NCI-H128 (cell line): Measurements from ENCODE around the gene TNFRSF1A.

Experiments used
- DNase-seq: peaks from one replicate; lab custom pipeline; 2025; ENCODE audit not compliant: unreplicated experiment; lab: John Stamatoyannopoulos, UW

The TNFRSF1A gene

GRCh38 chr12:6374786-6375160, 32.9 kb upstream of the TNFRSF1A start:
- DNase-seq: no peak

DNA sequence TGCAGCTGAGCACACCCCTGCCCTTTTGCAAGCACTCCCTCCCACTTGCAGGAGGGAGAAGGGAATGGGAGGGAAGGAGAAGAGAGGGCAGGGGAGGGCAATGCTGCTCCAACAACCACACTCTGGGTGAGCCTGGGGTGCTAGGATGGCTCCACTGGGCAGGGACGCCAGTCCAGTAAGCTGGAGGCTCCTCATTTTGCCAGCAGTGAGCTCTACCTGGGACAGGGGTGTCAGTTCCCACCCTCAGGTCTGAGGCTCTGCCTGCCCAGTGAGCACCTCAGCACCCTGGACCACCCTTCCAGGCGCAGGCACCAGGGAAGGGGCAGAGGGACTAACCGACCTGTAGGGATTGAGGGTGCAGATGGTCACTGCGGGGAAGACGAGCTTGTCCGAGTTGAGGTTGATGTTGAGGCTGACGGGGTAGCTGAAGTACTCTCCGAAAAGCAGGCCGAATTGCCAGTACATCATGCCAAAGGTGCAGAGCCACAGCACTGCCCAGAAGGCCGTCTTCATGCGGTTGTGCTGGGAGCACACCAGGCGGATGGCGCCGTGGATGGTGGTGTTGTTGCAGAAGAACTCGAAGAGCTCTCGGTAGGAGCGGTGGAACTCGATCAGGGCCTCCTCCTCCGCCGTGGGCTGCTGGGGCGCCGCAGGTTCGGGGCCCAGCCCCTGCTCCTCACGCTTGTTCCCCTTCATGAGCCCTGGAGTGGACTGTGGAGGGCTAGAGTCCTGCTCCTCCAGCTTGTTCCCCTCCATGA, 32.3 kb upstream of the TNFRSF1A start:
- no peak for DNase-seq

GRCh38 chr12:6373022-6373787, 31.3 kb upstream of the TNFRSF1A start:
- peak; percentile 76 for DNase-seq

- DNase-seq: peak; percentile 49
These were observed 30.6 kb upstream of the TNFRSF1A start for GRCh38 chr12:6372403-6373003.

GRCh38 chr12:6370994-6371754, 29.3 kb upstream of the TNFRSF1A start:
- DNase-seq: peak; percentile 93

DNA sequence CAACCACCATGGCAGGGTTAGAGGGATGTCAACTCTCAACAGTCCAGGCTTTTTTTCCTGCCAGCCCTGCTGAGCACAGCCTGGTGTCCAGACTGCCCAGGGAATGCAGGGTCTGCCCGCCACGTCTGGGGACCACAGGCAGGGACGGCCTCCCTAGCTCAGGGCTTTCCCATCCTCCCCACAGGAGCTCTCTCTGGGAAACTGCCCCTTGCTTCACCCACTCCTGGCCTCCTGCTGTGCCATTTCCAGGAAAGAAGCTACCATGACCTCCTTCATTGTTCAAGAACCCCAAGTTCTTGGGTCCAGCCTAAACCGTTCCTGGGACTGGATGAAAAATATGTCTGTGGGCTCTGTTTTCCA, 28.7 kb upstream of the TNFRSF1A start:
- DNase-seq: no peak

- no peak for DNase-seq
These were observed 28.2 kb upstream of the TNFRSF1A start for GRCh38 chr12:6369916-6370575.

- no peak for DNase-seq
These were observed 27.1 kb upstream of the TNFRSF1A start for GRCh38 chr12:6368906-6369525.

GRCh38 chr12:6367969-6368892, 26.4 kb upstream of the TNFRSF1A start:
- DNase-seq: no peak

GRCh38 chr12:6367065-6367968, 25.4 kb upstream of the TNFRSF1A start:
- DNase-seq: no peak

- no peak for DNase-seq
These were observed 22.1 kb upstream of the TNFRSF1A start for GRCh38 chr12:6364044-6364374.

DNA sequence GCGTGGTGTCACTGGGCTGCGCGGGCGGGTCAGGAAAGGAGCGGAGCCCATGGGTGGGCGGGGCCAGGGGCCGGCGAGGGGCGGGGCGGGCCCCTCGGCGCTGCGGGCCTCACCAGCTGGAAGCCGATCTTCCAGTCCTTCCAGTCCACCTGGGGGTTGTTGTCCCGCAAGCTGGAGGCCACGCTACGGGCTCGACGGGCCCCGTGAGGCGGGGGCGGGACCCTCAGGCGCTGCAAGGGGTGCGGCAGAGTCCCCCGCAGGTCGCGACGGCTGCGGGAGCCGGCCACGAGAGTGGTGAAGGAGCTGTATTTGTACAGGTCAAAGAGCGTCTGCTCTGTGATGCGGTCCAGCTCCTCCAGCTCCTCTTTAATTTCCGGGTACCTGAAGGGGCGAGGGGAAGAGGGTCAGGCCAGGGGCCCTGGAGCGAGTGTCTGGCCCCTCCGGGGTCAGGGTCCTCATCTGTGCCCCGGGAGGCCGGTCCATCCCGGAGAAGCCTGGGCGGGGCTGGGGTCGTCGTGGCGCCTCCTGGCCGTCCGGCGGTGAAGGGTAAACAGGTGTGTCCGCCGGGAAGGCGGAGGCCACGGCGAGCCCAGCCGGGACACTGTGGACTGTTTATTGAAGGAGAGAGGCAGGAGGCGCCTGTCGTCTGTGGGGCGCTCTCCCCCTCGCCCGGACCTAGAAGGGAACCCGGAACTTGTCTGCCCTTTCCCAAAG, 21.6 kb upstream of the TNFRSF1A start:
- no peak for DNase-seq

DNA sequence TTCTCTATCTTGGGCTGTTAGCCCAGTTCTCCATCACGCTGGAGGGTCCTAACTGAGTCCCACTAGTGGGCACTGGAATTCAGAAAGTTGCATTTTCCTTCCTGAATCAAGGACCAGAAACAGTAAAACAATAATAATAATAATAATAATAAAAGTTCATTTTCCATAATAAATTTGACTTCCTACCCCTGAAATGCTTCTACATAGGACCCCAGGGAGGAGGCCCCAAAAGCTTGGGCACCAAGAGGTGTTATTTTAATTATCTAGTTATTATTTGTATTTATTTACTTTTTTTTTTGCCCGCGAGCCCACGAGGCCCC, 21.1 kb upstream of the TNFRSF1A start:
- DNase-seq: no peak

DNA sequence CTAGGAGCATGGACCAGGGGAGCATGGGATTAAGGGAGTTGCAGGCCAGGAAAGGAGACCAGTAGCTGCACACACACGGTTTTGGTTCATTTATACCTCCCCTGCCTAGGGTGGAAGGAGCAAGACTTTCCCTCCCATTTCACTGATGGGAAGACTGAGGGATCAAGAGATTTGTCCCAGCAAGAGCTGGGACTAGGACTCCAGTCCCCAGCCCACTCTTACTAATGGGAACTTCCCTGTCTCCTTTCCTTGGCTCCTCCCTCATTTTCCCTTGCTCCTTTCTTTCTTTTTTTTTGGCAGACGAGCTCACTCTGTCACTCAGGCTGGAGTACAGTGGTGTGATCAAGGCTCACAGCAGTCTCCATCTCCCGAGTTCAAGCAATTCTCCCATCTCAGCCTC, 20.5 kb upstream of the TNFRSF1A start:
- DNase-seq: no peak

DNA sequence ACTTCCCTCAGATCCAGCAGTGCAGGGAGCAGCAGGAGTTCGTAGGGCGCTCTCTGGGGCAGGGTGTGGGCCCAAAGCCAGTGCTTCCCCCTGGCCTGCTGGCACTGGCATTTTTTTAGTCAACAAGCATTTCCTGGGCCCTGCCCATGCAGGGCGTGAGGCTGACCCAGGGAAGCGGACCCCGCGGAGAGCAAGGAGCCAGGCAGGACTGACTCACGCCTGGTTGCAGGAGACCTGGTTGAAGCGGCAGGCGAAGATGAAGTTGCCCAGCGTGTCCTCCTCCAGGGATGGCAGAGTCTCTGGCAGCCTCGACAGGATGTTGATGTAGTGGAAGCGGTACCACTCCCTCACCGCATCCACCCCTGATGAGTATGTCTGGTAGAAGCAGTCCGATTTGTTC, 20.0 kb upstream of the TNFRSF1A start:
- DNase-seq: no peak

- DNase-seq: no peak
These were observed 19.0 kb upstream of the TNFRSF1A start for GRCh38 chr12:6360578-6361490.

GRCh38 chr12:6360080-6360571, 18.2 kb upstream of the TNFRSF1A start:
- no peak for DNase-seq
